ENCODE measurements around the gene TMPRSS3.

TMPRSS3 gene

DNA sequence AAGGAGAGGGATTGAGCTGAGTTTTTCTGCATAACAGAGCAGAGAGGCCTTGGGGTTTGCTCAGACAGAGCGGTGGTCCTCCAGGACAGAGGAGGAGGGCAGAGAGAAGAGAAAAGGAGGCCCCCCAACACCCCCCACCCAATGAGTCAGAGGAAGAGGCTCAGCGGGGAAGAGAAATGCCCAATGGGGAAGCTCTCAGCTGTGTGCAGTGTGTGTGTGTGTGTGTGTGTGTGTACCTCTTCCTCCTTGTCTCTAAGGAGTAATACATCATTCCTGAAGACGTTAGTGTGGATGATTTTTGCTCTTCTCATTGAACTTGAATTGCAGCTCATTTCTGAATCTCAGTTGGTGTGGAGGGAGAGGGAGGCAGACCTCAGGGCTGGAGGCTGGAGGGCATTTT is 8.7 kb downstream of the TMPRSS3 start:
- no peak for DNase-seq

DNA sequence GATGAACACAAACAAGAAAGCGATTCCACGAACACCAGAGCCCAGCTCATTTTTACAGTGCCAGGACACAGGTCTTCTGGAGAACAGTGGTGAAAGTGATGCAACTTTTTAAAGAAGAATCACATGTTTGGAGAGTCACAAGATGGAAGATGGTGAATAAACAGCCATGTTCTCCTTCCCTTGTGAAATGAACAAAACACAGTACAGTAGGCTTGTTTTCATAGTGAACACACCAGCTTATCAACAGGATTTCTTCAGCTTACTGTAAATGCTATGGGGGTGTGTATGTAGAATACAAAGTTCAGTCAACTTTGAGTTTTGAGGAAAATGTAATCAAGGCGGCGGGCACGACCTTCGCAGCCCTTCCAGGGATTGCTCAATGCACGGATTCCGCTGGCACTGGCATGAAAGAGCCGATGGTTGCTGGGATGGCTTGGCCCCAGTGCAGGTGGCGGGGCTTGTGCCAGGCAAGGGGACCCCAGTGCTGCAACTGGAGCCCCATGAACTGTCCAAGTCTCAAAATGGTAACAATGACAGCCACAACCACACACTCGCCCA is 9.7 kb downstream of the TMPRSS3 start:
- no peak for DNase-seq

- DNase-seq, result no peak
These were observed 10.2 kb downstream of the TMPRSS3 start for GRCh38 chr21:42385619-42386018.

- DNase-seq, result no peak
These were observed 10.9 kb downstream of the TMPRSS3 start for GRCh38 chr21:42384989-42385388.

GRCh38 chr21:42384156-42384945 is 11.5 kb downstream of the TMPRSS3 start:
- no peak for DNase-seq

GRCh38 chr21:42383331-42383730 is 12.5 kb downstream of the TMPRSS3 start:
- DNase-seq, result no peak

GRCh38 chr21:42382915-42383314 is 12.9 kb downstream of the TMPRSS3 start:
- DNase-seq, result no peak

GRCh38 chr21:42381347-42381984 is 14.4 kb downstream of the TMPRSS3 start:
- DNase-seq, result peak; percentile 39

- DNase-seq, result no peak
These were observed 16.2 kb downstream of the TMPRSS3 start for GRCh38 chr21:42379426-42380215.

GRCh38 chr21:42378418-42378817 is 17.4 kb downstream of the TMPRSS3 start:
- DNase-seq, result no peak

- DNase-seq, result no peak
These were observed 17.9 kb downstream of the TMPRSS3 start for GRCh38 chr21:42377951-42378340.

DNA sequence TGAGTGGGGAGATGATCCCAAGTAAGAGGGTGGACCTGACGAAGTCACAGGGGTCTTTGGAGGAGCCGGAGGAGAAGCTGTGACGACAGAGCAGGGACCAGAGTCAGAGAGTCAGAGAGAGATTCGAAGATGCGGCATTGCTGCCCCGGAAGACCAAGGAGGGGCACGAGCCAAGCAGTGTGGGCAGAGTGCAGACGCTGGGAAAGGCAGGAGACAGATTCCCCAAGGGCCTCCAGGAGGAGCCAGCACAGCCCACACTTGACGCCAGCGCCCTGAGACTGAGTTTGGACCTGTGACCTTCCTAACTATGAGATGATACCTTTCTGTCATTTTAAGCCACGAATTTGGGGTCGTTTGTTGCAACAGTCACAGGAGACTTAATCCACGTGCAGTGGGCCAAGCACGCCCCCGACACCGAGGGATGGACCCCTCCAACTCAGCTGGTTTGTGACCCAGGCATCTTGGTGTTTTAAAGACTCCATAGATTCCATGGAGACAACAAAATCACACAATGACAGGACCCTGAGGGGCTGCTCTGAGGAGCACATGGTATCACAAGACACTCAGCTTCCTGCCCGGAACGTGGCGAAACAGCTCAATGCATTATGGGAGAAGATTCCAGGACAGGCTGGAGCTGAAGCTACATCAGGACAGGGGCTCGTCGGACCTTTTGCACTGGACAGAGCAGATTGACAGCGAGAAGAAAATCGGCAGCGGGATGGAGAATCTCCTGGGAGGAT is 18.5 kb downstream of the TMPRSS3 start:
- no peak for DNase-seq

DNA sequence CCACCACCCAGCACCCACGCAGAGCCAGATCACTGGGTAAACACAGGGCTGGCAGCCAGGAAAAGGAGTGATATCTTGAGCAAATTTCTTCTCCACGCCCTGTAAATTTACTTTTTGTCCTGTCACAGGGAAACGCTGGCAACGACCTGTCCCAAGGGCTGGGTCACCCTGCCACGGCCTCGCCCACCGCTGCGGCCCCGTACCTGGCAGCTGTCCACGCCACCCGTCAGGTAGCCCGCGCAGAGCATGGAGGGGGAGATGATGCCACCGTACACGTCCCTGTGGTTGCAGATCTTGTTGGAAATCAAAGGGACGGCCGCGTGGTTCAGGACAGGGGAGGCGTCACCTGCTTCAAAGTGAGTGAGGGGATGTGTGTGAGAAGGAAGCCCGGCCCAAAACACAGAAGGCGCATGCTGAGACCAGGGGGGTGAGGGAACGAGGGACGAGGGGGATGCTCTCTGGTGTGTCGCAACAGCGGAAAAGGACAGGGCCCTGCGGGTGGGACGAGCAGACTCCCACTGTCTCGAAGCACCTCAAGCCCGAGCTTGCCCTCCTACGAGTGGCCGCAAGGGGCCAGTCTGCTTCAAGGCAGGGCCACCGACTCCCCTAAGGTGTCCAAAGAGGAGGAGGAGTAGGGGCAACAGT is 19.4 kb downstream of the TMPRSS3 start:
- DNase-seq, result peak; percentile 57

- no peak for DNase-seq
These were observed 19.9 kb downstream of the TMPRSS3 start for GRCh38 chr21:42375966-42376337.

DNA sequence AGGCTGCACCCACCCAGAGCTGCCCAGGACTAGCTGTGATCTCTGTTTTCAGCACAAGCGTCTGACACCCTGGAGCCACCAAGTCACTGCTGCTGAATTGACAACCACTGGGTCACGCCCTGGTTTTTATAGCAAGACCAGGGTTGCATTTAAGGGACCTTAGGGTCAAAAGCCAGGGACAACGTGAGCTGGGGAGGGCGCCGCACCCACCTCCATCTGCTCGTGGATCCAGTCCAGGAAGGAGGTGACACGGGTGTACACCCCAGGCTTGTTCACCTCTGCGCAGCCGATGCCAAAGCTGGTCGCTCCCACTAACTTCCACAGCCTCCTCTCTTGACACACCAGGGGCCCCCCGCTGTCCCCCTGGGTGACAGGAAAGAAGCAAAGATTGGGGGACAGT is 20.3 kb downstream of the TMPRSS3 start:
- no peak for DNase-seq

DNA sequence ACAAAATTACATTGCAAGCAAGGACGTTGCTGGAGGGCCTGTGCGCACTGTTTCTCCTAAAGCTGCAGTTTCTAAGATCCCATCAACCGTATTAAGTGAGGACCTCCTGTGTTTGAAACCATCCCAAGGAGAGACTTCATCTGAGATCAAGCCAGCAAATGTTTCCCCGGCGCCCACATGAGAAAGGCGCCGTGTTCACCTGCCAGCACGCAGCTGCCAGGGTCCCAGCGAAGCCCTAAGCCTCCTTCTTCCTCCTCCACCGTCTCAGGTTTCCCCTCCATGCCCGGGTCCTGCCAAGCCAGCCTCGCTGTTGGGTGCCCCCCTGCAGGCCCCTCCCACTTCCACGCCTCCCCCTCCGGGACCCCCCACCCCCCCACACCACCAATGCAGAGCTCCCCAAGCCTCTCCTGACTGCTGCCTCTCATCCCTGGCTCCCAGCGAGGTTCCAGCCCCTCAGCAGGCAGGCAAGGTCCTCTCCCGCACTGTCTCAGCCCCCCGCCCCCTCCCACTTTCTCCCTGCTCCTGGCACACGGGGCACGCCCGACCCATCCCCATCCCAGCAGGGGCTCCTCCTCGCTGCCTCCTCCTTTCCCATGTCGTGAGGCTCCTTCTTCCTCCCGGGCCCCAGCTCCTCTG is 20.9 kb downstream of the TMPRSS3 start:
- no peak for DNase-seq

DNA sequence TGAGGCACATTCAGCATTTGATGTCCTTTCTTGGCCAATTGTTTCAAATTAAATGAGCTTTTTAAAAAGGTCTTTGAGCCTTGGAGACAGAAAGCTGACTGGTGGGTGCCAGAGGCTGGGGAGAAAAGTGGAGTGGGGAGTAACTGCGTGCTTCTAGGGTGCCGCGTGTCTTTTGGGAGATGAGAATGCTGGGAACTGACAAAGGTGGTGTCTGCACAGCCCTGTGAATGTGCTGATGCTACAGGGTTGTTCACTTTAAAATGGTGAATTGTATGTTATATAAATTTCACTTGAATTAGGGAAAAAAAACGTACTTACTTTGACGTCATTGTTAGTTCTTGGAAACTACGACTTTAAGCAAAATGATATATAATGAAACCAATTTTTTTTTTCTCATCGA is 21.4 kb downstream of the TMPRSS3 start:
- DNase-seq, result no peak

GRCh38 chr21:42373908-42374455 is 21.9 kb downstream of the TMPRSS3 start:
- no peak for DNase-seq

- peak; percentile 41 for DNase-seq
These were observed 22.5 kb downstream of the TMPRSS3 start for GRCh38 chr21:42373196-42373907.

- DNase-seq, result no peak
These were observed 24.8 kb downstream of the TMPRSS3 start for GRCh38 chr21:42370894-42371654.
